B cell (primary cell): ENCODE data around the gene GAGE12C. TPM values are rescaled to one million over a fixed set of nuclear protein-coding genes. Genes with fewer than 3 reads are reported as not detected.

ENCODE experiments used
- polyA plus RNA-seq: library from polyadenylated mRNA; depleted of rRNA; stranded (reverse); fragments of >200 nt; gene quantifications from 2 replicates; pipeline ENCODE4 v1.2.3, GENCODE V29; 2012
- small RNA-seq: library from RNA; depleted of rRNA; stranded (forward); fragments of <200 nt; gene quantifications from one replicate; pipeline ENCODE3, GENCODE V24; 2012; ENCODE audit warnings: low replicate concordance, low read depth; ENCODE audit not compliant: insufficient read length
- total RNA-seq, 2 donors: library from RNA; stranded (reverse); fragments of 120-200 nt in 1 of 2; gene quantifications; 1 replicate in 1 of 2; 2 replicates in 1 of 2; pipeline versions ENCODE4 v1.2.3 to v1.2.4, GENCODE V29; 2013 to 2022

Gene GAGE12C
- total and polyA plus RNA-seq, 2 donors (not counting 1 experiment from before 2014, with no cell fraction given) = not detected

Small RNA genes within 50 kb of the gene (small RNA-seq; reads per million reads assigned to genes)
- gene GAGE12B = not detected

Other genes starting within 250 kb of the GAGE12C start
- not detected in 2 replicates for gene GAGE10, start 228.5 kb upstream of the GAGE12C start, total RNA-seq
- gene GAGE10, start 228.5 kb upstream of the GAGE12C start, polyA plus RNA-seq = not detected in 2 replicates
- not detected in 2 replicates for gene GAGE12J, start 210.1 kb upstream of the GAGE12C start, total RNA-seq
- gene GAGE12J, start 210.1 kb upstream of the GAGE12C start, polyA plus RNA-seq = not detected in 2 replicates
- gene GAGE13, start 200.6 kb upstream of the GAGE12C start, total RNA-seq = not detected in 2 replicates
- gene GAGE13, start 200.6 kb upstream of the GAGE12C start, polyA plus RNA-seq = not detected in 2 replicates
- not detected in 2 replicates for gene GAGE12D, start 9.6 kb downstream of the GAGE12C start, total RNA-seq
- gene GAGE12D, start 9.6 kb downstream of the GAGE12C start, polyA plus RNA-seq = not detected in 2 replicates
- gene GAGE12E, start 19.1 kb downstream of the GAGE12C start, total RNA-seq = not detected in 2 replicates
- gene GAGE12E, start 19.1 kb downstream of the GAGE12C start, polyA plus RNA-seq = not detected in 2 replicates
- gene GAGE12F, start 28.7 kb downstream of the GAGE12C start, total RNA-seq = not detected in 2 replicates
- not detected in 2 replicates for gene GAGE12F, start 28.7 kb downstream of the GAGE12C start, polyA plus RNA-seq
- not detected in 2 replicates for gene GAGE12G, start 38.2 kb downstream of the GAGE12C start, total RNA-seq
- gene GAGE12G, start 38.2 kb downstream of the GAGE12C start, polyA plus RNA-seq = not detected in 2 replicates
- not detected in 2 replicates for gene GAGE12H, start 47.8 kb downstream of the GAGE12C start, total RNA-seq
- not detected in 2 replicates for gene GAGE12H, start 47.8 kb downstream of the GAGE12C start, polyA plus RNA-seq
- gene GAGE2A, start 57.3 kb downstream of the GAGE12C start, total RNA-seq = not detected in 2 replicates
- not detected in 2 replicates for gene GAGE2A, start 57.3 kb downstream of the GAGE12C start, polyA plus RNA-seq
- not detected in 2 replicates for gene GAGE1, start 66.8 kb downstream of the GAGE12C start, total RNA-seq
- not detected in 2 replicates for gene GAGE1, start 66.8 kb downstream of the GAGE12C start, polyA plus RNA-seq
- gene PAGE1, start 163.8 kb downstream of the GAGE12C start, total RNA-seq = not detected in 2 replicates
- gene PAGE1, start 163.8 kb downstream of the GAGE12C start, polyA plus RNA-seq = not detected in 2 replicates